Left renal cortex interstitium (tissue), 4 donors: ENCODE data around the gene HAUS8. TPM values are rescaled to one million over a fixed set of nuclear protein-coding genes. Genes with fewer than 3 reads are reported as not detected.
"Not testable (repeated sequence)": the region's sequence is repeated elsewhere in the genome, so short reads cannot be mapped to it uniquely, and the experiment has no call there.

ENCODE experiments used
- DNase-seq, 4 donors: peaks; one replicate each; pipeline ENCODE4 v3.0.0-alpha.2; 2013; ENCODE audit warnings: low read depth in 4 of 4, low spot score in 2 of 4, missing footprints in 1 of 4
- polyA plus RNA-seq, 4 donors: library from polyadenylated mRNA; unstranded; fragments of 120-200 nt; gene quantifications; one replicate each; pipeline ENCODE4 v1.2.1, GENCODE V29; 2013; ENCODE audit not compliant: insufficient read length in 4 of 4

The HAUS8 gene
- polyA plus RNA-seq, 4 donors: 11.7 to 17.0 (median 15.5) TPM

DNA sequence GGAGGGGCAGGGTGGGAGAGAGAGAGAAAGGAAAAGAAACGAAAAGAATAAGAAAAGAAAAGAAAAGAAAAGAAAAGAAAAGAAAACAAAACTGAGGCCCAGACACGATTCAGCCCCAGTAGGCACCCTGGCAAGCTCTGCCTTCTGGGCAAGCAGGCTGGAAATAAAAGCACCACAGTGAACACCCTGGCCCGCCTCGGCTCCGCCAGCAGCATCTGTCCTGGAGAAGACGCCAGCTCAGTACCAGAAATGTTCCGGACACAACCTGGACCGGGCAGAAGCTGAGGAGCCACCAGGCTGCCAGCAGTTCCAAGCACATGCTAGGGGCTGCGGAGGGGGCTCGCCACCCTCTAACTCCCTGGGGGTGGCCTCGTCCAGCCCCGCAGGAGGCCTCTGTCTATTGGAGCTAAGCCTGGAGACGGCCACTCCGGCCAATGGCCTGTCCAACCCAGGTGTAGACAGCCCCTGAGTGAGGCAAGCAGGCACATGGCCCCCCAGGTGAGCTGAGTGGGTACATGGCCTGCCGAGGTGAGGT is 37.2 kb downstream of the HAUS8 start:
- no peak for DNase-seq

DNA sequence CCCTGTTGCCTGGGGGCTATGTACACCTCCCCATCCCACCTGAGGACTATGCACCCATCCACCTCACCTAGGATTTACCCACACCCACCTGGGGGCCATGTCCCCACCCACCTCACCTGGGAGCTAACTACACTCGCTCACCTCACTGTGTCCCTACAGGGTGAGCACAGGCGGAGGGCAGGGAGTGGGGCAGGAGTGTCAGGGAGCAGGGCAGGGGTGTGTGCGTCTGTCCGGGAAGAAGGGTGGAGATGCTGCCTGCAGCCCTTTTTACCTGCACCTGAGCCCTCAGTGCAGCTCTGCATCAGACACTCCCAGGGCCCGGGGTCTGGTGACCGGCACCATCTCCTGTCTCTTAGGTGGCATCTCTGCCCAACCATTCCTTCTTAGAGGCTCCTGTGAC is 38.1 kb downstream of the HAUS8 start:
- DNase-seq: no peak

DNA sequence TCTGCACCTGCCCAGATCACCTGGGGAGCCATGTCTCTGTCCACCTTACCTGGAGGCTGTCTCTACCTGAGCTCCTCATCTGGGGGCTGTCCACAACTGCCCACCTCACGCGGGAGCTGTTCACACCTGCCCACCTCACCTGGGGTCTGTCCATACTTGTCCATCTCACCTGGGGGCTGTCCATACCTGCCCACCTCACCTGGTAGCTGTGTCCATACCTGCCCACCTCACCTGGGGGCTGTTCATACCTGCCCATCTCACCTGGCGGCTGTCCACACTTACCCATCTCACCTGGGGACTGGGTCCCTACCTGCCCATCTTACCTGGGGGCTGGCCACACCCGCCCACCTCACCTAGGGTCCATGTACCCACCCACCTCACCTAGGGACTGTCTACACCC is 38.6 kb downstream of the HAUS8 start:
- DNase-seq: no peak

DNA sequence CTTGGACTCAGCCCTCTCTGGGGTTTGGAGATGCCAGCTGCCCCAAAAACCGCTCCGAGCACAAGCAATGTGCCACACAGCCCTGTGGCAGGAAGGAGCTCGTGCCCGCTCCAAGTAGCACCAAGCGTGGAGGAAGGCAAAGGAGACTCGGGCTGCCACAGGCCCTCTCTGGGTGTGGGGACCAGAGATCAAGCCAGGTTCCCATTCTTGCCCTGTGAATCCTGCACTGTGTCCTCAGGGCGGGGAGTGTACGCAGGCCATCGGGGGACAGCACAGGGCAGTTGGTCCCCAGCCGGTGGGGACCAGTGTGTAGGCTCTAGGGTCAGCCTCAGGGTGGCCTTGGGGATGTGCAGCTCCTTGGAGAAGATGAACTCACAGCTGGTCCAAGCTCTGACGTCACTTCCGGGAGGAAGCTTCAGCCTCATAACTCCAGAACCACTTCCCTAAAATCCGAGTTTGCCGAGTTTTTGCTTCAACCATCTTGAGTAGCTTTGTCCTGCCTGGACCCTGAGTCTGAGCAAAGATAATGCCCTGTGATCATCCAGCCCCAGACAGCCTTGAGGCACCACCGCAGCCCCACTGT is 39.3 kb downstream of the HAUS8 start:
- no peak for DNase-seq

DNA sequence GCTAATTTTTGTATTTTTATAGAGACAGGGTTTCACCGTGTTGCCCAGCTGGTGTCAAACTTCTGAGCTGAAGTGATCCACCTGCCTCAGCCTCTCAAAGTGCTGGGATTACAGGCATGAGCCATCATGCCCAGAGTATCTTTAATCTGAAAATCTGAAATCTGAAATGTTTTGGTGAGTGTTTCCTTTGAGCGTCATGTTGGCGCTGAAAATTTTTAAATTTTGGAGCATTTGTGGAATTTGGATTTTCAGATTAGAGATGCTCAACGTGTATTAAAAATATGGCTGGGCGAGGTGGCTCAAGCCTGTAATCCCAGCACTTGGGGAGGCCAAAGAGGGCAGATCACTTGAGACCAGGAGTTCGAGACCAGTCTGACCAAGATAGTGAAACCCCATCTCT is 43.5 kb downstream of the HAUS8 start:
- DNase-seq: no peak

GRCh38 chr19:17027535-17027975 is 47.7 kb downstream of the HAUS8 start:
- no peak for DNase-seq

- no peak for DNase-seq
These were observed 48.3 kb downstream of the HAUS8 start, which contains the start of gene CPAMD8 for GRCh38 chr19:17026706-17027534. TSS of gene CPAMD8 (minus strand) at chr19:17026810. CDS start at chr19:17026642, 168 bp downstream.

DNA sequence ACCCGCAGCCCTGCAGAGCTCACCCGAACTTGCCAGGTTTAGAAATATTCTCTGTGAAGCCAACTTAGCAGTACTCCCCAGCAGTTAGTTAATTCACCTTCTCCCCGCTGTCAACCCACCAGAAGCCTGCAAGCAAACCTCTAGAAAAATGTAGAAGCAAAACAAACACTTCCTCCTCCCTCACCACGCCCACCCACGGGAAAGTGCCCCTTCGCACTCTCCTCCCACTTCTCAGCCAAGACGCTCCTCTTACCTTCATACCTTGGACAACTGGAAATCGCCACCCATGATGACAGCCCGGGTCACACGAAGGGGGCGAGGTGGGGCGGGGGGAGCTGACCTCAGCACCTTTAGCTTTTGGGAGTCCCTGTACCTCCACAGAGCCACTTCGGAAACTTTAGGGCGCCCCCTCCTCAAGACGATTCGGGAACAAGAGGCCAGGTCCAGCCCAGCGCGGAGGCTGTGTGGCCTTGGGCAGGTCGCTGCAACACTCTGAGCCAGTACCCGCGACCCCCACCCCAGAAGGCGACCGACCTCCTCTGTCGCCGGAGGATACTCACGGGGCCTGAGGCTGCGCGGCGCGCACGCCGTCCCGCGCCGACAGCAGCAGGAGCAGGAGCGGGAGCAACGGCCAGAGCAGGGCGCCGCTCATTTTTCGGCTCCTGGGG is 49.1 kb downstream of the HAUS8 start:
- no peak for DNase-seq

GRCh38 chr19:17025361-17025760 is 49.9 kb downstream of the HAUS8 start:
- no peak for DNase-seq

- DNase-seq: not testable (repeated sequence)
These were observed 50.3 kb downstream of the HAUS8 start for GRCh38 chr19:17024941-17025340.

DNA sequence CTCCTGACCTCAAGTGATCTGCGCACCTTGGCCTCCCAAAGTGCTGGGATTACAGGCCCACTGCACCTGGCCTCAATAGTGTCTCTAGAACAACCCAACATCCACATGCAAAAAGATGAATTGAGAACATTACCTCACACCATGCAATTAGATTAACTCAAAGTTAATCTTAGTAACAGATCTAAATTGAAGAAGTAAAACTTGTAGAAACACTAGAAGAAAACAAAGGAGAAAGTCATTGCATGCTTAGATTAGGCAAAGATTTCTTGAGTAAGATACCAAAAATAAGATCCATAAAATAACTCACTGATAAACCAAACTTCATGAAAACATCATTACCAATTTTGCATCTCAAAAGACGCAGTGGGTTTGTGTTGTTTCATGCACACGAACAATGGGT is 51.4 kb downstream of the HAUS8 start:
- no peak for DNase-seq

- DNase-seq: no peak
These were observed 52.5 kb downstream of the HAUS8 start for GRCh38 chr19:17022738-17023137.

GRCh38 chr19:17021793-17022590 is 53.3 kb downstream of the HAUS8 start:
- DNase-seq: no peak

DNA sequence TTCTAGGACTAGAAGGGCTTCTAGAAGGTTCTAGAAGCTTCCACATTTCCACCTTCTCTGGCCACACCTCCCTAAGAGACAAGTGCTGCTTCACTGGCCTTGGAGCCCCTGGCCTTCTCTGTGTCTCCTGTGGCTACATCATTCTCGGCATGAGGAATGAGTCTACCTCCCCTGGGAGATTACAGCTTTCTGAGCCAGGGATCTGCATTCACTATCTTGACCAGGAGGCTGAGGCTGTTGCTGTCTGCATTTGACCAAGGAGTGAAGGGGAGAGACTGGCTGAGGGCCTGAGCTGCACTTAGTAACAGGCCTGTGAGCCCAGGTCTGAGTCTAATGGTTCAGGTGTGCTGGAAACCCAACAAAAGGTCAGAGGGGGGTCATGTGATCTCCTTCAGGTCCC is 53.9 kb downstream of the HAUS8 start:
- DNase-seq: no peak

GRCh38 chr19:17020823-17021222 is 54.4 kb downstream of the HAUS8 start:
- no peak for DNase-seq

DNA sequence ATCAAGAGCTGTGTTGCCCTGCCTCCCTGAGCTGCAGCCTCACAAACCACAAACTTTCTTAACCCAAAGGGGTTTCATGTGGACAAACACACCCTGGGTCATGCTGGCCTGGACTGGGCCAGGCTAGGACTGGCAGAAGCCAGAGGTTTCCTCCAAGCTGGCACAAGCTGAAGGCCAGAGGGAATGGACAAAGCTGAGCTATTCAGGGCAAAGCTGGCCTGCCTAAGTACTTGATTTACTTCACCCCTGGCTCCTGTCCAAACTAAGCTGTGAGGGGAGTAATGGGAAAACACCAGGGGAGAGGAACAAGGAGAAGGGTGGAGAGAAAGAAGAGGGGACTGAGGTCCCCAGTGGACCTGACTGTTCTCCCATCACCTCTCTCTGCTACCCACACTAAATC is 54.9 kb downstream of the HAUS8 start:
- DNase-seq: no peak

DNA sequence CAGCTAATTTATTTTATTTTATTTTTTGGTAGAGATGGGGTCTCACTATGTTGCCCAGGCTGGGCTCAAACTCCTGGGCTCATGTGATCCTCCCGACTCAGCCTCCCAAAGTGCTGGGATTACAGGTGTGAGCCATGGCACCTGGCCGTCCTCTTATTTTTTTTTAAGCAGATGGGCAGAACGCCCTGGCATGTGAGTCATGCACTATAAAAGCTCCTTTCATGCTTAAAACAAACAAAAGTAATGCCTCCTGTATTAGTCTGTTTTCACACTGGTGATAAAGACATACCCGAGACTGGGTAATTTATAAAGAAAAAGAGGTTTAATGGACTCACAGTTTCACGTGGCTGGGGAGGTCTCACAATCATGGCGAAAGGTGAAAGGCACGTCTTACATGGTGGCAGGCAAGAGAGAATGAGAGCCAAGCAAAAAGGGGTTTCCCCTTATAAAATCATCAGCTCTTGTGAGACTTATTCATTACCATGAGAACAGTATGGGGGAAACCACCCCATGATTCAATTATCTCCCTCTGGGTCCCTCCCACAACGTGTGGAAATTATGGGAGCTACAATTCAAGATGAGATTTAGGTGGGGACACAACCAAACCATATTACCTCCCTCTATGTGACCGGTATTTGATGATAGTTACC is 60.9 kb downstream of the HAUS8 start:
- not testable (repeated sequence) for DNase-seq

DNA sequence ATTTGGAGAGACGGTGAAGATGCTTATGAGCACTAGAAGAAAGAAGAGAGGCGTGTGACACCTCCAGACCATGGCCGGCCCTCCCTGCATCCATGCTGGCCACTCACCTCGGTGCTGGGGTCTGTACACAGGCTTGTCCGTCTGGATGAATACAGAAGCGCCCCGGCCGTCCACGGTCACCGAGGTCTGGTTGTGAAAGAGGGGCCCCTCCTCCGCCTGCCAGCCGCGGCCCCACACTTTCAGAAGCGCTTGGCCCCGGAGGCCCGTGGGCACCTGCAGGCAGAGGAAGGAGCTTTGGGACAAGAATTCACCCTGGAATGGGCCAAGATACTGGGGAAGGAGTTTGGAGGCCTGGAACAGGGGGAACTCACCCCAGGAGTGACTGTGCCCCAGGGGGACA is 63.8 kb downstream of the HAUS8 start:
- no peak for DNase-seq

GRCh38 chr19:17006579-17006978 is 68.7 kb downstream of the HAUS8 start:
- DNase-seq: no peak

DNA sequence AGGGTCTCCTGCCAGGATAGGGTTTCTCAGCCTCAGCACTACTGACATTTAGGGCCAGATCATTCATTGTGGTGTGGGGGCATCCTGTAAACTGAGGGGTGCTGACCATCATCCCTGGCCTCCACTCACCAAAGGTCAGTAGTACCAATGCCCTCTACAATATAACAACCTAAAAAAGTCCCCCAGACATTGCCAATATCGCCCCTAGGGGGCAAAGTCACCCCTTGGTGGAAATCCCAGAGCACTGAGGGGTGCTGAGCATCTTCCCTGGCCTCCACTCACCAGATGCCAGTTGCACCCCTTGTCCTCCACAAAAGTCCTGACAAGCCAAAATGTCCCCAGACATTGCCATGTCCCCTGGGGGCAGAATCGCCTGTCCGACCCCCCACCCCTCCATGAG is 70.3 kb downstream of the HAUS8 start:
- no peak for DNase-seq
